Measurements from ENCODE around the gene ZNF74. TPM values are rescaled to one million over a fixed set of nuclear protein-coding genes. Genes with fewer than 3 reads are reported as not detected.
"Not testable (repeated sequence)": the region's sequence is repeated elsewhere in the genome, so short reads cannot be mapped to it uniquely, and the experiment has no call there.

ZNF74 gene
- polyA plus RNA-seq, 4 donors, result 14.8 to 24.4 (median 20.4) TPM

DNA sequence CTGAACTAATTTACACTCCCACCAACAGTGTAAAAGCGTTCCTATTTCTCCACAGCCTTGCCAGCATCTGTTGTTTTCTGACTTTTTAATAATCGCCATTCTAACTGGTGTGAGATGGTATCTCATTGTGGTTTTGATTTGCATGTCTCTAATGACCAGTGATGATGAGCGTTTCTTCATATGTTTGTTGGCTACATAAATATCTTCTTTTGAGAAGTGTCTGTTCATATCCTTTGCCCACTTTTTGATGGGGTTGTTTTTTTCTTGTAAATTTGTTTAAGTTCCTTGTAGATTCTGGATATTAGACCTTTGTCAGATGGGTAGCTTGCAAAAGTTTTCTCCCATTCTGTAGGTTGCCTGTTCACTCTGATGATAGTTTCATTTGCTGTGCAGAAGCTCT lies 21.7 kb downstream of the ZNF74 start:
- not testable (repeated sequence) for DNase-seq (ENCODE audit: low read depth in 4 of 4, low spot score in 2 of 4)

DNA sequence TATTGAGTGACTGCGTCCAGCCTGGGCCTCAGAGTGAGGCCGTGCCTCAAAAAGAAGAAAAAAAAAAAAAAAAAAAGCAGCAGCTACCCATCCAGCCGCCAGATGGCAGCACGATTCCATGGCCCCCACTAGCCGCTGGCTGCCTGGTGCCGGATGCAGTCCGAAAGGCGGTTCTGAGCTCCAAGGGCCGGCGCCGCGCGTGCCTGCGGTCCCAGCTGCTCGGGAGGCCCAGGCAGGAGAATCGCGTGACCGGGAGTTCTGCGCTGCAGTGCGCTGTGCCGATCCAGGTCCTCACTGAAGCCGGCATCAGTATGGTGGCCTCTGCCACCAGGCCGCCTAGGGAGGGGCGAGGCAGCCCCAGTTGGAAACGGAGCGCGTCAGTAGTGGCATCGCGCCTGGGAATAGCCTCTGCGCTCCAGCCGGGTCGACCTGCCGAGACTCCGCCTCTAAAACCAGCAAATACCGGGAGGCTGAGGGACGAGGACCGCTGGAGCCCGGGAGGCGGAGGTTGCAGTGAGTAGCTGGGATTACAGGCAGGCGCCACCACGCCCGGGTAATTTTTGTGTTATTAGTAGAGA lies 24.3 kb downstream of the ZNF74 start:
- DNase-seq (ENCODE audit: low read depth in 4 of 4, low spot score in 2 of 4), result no peak

DNA sequence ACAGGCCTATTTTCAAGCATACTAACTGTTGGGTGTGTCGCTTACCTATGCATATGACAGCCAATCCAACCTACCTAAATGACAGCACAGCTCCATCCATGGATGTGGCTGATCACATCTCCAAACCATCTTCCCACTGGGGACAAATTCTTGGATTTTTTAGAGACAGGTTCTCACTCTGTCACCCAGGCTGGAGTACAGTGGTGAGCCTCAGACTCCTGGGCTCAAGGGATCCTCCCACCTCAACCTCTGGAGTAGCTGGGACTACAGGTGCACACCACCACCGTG lies 25.7 kb downstream of the ZNF74 start:
- DNase-seq (ENCODE audit: low read depth in 4 of 4, low spot score in 2 of 4), result no peak

DNA sequence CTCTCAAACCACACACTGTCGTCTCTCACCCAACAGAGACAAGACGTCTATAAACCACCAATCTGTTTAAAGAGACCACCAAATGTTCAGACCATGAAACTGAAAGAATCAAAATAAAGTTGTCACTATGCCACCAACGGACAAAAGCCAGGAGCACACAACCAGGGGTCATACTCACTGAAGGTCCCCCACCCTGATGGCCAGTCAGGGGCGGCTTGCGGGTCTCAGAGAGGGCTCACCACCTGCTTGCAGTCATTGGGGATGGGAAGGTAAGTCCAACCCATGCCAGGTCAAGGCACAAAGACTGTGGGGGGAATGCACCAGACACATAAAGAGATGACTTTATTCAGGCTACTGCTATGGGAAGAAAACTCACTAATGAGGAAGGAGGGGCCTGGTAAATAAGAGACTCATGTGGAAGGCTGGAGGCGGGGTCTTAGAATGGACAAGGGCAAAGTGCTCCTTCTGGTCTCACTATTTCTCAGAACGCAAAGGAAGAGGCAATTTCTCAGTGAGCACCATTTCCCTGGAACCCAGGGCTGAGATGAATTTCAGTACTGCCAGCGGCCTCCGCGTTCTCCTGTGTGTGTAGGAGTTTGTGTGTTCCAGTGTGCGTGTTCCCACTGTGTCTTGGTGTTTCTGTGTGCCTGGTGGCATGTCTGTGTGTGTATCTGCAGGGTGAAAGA lies 26.3 kb downstream of the ZNF74 start:
- no peak for DNase-seq (ENCODE audit: low read depth in 4 of 4, low spot score in 2 of 4)

DNA sequence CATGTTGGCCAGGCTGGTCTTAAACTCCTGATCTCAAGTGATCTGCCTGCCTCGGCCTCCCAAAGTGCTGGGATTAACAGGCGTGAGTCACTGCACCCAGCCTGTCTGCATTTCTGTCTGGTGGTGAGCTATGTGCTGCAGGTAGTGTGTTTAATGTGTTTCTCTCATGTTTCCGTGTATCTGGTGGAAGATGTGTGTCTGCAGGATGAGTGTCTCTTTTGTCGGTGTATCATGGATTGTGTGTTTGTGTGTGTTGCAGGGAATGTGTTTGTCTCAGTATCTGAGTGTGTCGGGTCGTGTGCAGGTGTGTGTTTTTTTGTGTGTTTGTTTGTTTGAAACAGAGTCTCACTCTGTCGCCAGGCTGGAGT lies 27.5 kb downstream of the ZNF74 start:
- no peak for DNase-seq (ENCODE audit: low read depth in 4 of 4, low spot score in 2 of 4)

DNA sequence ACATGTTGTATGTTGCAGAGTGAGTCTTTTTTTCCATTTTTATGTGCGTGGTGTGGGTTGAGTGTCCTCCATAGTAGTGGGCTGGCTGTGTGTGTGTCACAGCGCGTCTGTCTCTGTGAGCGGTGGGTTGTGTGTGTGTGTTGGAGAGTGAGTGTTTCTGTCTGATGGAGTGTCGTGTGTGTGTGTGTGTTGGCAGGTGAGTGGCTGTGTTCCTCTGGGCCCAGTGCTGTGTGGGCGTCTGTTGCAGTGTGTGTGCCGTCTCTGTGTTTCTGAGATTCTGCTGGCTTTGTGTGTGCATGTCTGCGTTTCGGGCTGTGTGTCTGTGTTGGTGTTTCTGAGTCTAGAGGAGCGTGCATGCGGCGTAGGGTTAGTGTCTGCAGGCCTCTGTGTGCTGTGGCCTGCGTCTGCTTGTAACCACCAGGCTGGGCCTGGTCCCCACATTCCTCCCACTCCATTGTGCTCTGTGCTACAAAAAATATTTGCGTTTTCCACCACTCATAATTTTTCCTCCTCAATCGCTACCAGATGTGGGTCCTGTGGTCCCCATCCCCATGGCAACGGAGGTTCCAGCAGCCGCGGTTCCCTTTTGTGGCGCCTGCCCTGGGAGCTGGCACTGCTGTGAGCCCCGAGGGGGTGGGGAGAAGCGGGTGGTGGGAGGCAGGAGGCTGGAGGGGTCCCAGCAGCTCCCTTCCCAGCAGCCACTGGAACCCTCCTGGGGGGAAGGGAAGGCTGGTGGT lies 28.5 kb downstream of the ZNF74 start:
- DNase-seq (ENCODE audit: low read depth in 4 of 4, low spot score in 2 of 4), result no peak

DNA sequence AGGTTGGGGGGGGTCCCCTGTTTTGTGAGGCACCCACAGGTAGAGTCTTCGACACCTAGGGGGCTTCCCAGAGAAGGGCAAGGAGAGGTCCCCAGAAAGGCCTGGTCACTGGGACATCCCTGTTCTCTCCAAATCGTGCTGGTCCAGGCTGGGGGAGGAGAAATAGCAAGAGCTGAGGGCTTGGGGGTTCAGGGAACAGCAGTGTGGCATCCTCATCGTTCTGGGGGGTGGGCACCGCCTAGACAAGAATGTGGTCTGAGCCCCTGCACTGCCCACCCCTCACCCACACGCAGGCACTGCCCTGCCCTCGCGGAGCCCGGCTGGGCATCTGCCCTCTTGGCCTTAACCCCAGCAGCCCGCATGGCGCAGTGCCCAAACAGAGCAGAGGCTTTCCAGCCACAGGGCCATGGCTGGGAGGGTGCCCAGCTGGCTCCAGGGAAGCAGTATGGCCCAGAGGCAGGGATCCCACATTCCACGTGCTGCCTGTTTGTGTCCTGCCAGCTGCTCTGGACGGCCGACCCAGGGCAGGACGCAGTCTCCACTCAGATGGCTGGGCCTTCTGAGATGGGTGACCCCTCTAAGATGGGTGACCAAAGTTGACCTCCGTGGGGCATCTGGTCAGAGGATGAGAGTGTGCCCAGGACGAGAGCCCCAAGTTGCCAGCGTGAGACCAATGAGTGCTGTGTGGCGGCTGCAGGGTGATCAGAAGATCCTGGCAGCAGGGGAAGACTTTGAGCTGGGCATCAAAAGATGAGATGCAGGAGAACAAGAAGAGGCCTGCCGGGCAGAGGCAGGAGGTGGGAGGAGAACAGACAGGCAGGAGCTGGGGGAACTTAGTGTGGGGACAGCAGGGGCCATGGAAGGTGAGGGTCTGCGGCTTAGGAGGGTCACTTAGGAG lies 29.3 kb downstream of the ZNF74 start:
- no peak for DNase-seq (ENCODE audit: low read depth in 4 of 4, low spot score in 2 of 4)

DNA sequence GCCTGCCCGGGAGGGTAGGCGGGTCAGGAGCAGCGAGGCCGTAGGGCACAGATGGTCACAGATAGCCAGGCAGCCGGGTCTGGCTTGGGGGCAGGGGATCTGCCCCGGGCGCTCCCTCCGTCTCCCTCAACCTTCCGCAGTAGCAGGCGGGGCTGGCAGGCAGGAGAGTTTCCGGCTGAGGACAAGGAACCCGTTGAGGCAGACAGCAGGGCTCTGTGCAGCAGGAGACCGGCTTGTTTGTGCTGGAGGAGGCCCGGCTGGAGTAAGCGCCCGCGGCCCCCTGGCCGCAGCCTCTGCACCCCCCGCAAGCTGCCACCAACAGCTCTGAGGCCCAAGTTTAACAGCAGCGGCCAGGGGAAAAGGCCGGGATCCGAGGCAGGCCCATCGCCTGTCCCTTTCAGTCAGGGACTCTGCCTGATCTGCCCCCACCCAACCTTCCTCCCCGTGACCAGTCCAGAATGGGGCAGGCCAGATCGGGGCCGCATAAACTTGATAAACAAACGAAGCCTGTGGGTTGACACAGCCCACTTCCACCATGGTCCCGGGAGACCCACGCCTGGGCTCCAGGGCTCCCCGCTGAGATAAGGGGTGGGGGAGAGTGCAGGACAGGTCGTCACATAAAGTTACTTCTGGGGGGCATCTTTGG lies 30.1 kb downstream of the ZNF74 start:
- DNase-seq (ENCODE audit: low read depth in 4 of 4, low spot score in 2 of 4), result no peak

DNA sequence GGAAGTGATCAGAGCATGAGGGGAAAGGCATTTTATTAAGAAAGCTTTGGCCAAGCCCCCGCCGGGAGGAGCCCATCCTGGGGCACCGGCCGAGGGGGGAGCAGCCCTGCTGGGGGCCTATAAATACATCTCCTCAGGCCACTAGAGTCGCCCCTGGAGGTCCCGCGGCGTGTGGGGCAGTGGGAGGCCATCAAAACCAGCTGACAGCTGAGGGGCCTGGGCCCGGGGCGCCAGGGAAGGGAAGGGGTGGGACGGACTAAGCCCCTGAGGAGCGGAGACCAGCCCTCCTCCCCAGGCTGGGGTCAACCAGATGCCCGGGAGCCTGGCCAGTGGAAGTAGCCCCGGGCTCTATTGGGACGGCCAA lies 30.6 kb downstream of the ZNF74 start:
- no peak for DNase-seq (ENCODE audit: low read depth in 4 of 4, low spot score in 2 of 4)

DNA sequence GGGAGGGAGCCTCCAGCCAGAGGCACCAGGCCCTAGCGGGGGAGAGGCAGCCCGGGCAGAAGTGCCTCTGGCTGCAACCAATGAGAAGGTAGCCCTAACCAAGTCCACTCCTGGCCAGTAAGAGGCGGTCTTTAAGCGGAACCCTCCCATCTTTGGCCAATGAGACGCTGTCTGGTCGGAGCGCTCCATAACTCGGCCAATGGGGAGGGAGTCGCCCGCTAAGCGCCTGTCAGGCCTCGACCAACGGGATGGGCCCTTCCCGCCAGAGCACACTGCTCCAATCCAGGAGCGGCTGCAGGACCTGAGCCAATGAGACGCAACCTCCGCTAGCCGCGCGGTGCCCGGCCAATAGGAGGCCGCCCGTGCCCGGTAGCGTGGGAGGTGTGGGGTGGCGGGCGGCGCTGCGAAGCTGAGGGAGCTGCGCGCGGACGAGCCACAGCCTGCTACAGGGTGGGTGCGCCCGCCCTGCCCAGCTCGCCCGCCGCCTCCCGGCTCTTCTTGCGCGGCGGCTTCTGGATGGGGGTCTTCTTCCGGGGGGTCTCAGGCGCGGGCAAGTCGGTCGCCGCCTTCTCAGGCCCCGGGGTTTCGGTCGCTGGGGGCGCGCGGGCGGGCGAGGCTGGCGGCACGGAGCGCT lies 31.1 kb downstream of the ZNF74 start:
- DNase-seq (ENCODE audit: low read depth in 4 of 4, low spot score in 2 of 4), result no peak

DNA sequence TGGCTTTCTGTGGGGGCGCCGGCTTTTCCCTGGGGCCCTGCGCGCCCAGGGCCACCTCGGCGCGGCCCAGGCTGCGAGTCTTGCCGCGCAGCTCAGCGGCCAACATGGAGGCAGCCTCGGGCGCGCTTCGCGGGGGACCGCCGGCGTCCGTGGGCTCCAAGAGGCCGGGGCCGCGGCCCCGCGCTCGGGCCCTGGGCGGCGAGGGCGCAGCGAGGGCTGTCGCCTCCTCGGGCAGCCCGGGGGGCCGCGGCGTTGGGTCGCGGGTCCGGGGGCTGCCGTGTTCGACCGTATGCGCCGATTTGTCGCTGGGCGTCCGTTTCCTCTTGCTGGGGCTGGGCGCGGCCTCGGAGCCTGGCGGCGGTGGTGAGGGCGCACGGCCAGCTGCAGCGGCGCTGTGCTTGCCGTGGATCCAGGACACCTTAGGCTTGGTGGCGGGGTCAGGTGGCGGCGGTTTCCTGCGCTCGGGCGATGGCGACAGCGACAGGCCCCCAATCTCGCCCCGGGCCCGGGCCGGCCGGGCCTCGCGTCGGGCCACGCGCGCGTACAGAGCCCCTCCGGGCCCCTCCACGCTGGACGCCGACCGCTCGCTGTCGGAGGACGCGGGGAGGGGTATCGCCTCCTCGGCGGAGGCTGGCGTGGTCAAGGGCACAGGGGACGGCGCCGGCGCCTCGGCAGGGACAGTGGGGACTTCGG lies 31.8 kb downstream of the ZNF74 start:
- no peak for DNase-seq (ENCODE audit: low read depth in 4 of 4, low spot score in 2 of 4)

DNA sequence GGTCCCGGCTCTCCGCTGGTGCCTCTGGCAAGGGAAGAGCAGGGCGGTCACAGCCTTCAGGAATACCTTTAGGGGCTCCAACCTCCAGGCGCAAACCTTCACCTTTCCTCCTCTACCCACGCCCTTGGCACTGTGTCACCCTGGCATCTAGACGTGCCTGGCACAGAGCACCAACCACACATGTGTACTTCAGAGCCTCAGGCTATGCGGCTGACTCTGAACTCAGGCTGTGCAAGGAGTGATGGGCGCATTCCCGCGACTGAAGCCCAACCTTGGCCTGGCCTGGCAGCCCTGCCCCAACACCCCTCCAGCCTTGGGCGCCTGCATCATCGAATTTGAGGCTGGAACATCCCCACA lies 32.3 kb downstream of the ZNF74 start:
- DNase-seq (ENCODE audit: low read depth in 4 of 4, low spot score in 2 of 4), result no peak

DNA sequence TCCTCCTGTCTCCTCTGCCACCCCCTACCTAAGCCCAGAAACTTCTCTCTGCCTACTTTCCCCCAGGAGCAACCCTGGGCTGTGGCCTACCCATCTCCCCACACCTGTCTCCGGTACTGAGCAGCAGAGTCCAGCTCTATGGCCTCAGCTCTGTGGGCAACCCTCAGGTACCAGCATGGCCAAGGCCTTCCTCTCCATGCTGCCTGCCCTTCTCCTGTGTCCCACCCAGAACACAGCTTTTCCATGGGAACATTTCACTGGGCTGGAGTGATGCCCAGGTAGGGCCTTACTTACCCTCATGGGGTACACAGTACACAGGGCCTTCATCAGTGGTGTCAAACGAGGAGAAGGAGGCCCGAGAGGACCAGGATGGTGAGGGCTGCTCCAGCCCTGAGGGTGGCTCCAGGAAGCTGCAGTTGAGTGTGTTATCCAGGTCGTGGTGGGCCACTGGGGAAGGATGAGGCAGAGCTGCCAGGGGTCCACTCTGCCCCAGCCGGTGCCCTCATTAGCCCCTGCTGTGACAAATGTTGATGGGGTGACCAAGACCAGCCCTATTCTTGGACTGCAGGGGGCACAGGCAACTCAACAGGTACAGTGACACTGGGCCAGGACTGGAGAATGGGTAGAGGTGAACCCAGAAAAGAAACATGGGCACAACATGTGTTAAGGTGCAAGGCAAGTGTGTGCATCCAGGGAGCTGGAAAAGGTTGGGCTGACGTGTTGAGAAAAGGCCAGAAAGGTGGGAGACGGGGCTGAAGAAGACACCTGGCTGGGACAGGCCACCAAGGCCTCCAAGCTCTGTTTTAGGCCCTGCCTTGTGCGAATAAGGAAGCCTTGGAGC lies 33.4 kb downstream of the ZNF74 start:
- no peak for DNase-seq (ENCODE audit: low read depth in 4 of 4, low spot score in 2 of 4)

DNA sequence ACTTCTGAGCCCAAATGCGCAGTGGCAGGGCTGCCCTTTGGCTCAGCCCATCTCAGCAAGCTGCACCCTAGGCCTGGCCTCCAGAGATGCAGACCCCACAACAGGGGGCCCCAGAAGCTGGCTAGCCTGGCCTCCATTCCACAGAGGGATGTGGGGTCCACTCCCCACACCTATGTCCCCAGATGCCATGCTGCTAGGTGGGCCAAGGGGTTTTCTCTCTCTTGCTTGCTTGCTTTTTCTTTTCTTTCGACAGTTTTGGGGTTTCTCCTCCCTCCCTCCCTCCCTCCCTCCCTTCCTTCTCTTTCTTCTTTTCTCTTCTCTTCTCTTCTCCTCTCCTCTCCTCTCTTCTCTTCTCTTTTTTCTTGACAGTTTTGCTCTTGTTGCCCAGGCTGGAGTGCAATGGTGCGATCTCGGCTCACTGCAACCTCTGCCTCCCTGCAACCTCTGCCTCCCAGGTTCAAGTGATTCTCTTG lies 34.0 kb downstream of the ZNF74 start:
- DNase-seq (ENCODE audit: low read depth in 4 of 4, low spot score in 2 of 4), result no peak

DNA sequence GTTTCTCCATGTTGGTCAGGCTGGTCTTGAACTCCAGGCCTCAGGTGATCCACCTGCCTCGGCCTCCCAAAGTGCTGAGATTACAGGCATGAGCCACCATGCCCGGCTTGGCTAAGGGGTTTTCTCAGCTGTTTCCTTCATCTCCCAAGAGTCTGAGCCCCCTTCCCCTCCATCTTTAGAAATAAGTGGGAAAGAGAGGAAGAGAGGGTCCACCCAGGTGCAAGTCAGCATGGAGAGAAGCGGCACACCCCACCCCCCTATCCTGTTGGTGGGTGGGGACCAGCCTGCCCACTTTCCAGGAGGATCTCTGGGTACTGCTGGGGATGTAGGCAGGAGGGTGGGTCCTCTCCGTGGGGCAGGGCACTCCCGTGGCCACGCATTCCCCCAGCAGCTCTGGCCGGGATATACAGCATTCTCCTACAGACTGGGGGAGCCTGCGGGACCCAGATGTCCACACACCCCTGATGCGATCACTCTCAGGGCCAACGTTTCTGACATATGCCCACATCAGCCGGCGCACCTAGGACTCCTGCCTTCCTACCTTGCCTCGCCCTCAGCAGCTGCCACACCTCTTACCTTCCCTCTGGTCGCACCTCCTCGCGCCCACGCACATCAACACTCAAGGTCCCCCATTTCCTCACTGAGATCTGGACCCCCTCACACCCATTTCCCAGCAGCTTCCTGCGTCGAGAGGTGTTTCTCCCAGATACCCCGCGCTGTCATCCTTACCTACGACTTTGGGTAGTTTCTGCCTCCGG lies 34.7 kb downstream of the ZNF74 start:
- no peak for DNase-seq (ENCODE audit: low read depth in 4 of 4, low spot score in 2 of 4)

DNA sequence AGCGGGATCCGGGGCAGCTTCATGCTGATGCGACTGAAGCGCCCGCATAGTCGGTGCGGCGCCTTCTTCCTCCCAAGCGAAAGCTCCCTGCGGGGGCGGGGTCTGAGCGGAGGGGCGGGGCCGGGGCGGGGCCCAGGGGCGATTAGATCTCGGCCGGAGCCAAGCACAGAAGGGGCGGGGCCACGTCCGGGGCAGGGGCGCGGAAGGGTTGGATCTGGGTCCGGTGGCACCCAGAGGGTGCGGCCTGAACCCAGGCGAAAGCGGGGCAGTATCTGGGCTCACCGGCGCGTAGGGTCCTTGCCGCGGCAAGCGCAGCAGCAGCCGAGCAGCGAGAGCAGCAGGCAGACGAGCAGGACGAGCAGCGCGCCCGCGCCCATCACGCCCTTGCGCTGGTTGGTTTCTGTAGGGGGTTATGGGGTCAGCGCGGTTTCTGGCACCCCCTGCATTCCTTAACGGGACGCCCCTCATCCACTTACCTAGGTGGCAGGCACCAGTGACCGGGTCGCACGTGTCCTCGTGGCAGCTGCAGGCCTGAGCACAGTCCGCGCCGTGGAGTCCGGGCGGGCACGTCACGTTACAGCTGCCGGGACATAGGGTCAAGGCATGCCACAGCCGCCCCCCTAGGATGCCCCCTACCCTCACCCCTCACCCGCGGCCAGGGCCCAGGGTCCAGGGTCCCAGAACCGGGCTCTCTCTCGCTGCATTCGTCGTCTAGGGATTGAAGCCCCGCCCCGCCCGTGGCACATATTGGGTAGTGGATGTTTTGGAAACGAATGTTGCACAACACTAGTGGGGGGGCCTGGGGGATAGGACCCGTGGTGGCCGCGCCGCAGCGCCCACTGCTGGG lies 35.5 kb downstream of the ZNF74 start:
- DNase-seq (ENCODE audit: low read depth in 4 of 4, low spot score in 2 of 4), result no peak

DNA sequence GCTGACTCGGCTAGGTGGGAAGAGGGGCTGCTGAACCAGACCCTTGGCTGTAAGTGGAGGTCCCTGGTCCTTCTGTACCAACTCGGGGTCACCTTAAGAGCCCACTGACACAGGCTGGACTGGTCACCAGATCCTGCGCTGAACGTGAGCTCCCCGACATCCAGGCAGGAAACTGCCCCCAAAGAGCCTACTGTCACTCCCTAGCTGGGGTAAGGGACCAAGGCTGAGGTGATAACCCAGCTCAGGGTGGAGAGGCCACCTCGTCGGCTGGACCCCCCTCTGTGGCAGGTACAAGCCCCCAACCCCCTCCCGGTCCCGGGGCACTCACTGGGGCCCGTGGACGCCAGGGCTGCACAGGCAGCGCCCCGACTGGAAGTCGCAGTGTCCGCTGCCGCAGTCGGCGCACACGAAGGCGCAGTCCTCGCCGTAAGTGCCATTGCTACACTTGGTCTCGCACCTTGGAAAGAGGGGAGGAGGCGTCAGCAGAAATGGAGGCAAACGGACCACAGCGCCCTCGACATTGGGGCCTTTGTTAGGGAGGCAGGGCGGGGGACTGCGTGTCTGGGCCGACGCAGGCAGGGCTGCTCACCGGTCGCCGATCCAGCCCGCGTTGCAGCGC lies 36.3 kb downstream of the ZNF74 start:
- no peak for DNase-seq (ENCODE audit: low read depth in 4 of 4, low spot score in 2 of 4)

Data from left renal cortex interstitium (tissue), 4 donors.